GM19468 (cell line): ENCODE results near the gene CAMKMT.

Experiments used
- ATAC-seq: cut with Tn5 transposase; IDR thresholded peaks from one replicate; pipeline ENCODE4 v1.9.1; 2021; ENCODE audit warnings: mild to moderate bottlenecking, moderate library complexity, moderate number of reproducible peaks; ENCODE audit not compliant: unreplicated experiment; ENCODE audit errors: extremely low read depth

The CAMKMT gene

GRCh38 chr2:44679990-44680389 is 318.2 kb downstream of the CAMKMT start:
- no peak for ATAC-seq

GRCh38 chr2:44680424-44680971 is 318.8 kb downstream of the CAMKMT start:
- no peak for ATAC-seq

GRCh38 chr2:44680983-44681531 is 319.3 kb downstream of the CAMKMT start:
- ATAC-seq, result no peak

GRCh38 chr2:44682459-44682858 is 320.7 kb downstream of the CAMKMT start:
- ATAC-seq, result no peak

GRCh38 chr2:44684559-44684958 is 322.8 kb downstream of the CAMKMT start:
- no peak for ATAC-seq

- no peak for ATAC-seq
These were observed 324.8 kb downstream of the CAMKMT start for GRCh38 chr2:44686561-44686960.

- ATAC-seq, result no peak
These were observed 326.1 kb downstream of the CAMKMT start for GRCh38 chr2:44687686-44688455.

- ATAC-seq, result no peak
These were observed 326.8 kb downstream of the CAMKMT start for GRCh38 chr2:44688456-44689124.

GRCh38 chr2:44689516-44689915 is 327.8 kb downstream of the CAMKMT start:
- no peak for ATAC-seq

GRCh38 chr2:44691174-44691785 is 329.5 kb downstream of the CAMKMT start:
- no peak for ATAC-seq

- ATAC-seq, result no peak
These were observed 331.1 kb downstream of the CAMKMT start for GRCh38 chr2:44692821-44693220.

GRCh38 chr2:44700824-44701223 is 339.1 kb downstream of the CAMKMT start:
- no peak for ATAC-seq

- no peak for ATAC-seq
These were observed 343.6 kb downstream of the CAMKMT start for GRCh38 chr2:44705356-44705755.

GRCh38 chr2:44705876-44706480 is 344.2 kb downstream of the CAMKMT start:
- no peak for ATAC-seq

GRCh38 chr2:44706681-44707553 is 345.2 kb downstream of the CAMKMT start:
- ATAC-seq, result no peak

- no peak for ATAC-seq
These were observed 346.4 kb downstream of the CAMKMT start for GRCh38 chr2:44707945-44708660.

GRCh38 chr2:44708661-44709000 is 346.9 kb downstream of the CAMKMT start:
- ATAC-seq, result no peak

- ATAC-seq, result no peak
These were observed 351.4 kb downstream of the CAMKMT start for GRCh38 chr2:44713170-44713569.

GRCh38 chr2:44715671-44716081 is 353.9 kb downstream of the CAMKMT start:
- no peak for ATAC-seq
